H9 (cell line): Measurements from ENCODE around the gene KISS1. TPM values are rescaled to one million over a fixed set of nuclear protein-coding genes. Genes with fewer than 3 reads are reported as not detected.

ENCODE experiments used
- DNase-seq: peaks from one replicate; pipeline ENCODE4 v3.0.0-alpha.2; 2017
- H2AFZ ChIP-seq: one replicate; pipeline ENCODE4 v1.6.1; 2013; ENCODE audit warnings: mild to moderate bottlenecking, low read length, control low read depth, moderate library complexity
- H2AK5ac ChIP-seq: 2 replicates; pipeline ENCODE4 v1.6.1; 2013; ENCODE audit warnings: low read length, control low read depth, mixed read lengths; ENCODE audit not compliant: insufficient read length
- H2BK120ac ChIP-seq: one replicate; pipeline ENCODE4 v1.6.1; 2013; ENCODE audit warnings: low read depth, mild to moderate bottlenecking, low read length, control low read depth, inconsistent platforms; ENCODE audit not compliant: poor library complexity, severe bottlenecking
- H2BK12ac ChIP-seq: 2 replicates; pipeline ENCODE4 v1.6.1; 2013; ENCODE audit warnings: low read length, control low read depth, mixed read lengths, low read depth; ENCODE audit not compliant: insufficient read length
- H2BK15ac ChIP-seq: 2 replicates; pipeline ENCODE4 v1.6.1; 2013; ENCODE audit warnings: low read depth, low read length, control low read depth
- H2BK20ac ChIP-seq: one replicate; pipeline ENCODE4 v1.6.1; 2013; ENCODE audit warnings: low read depth, mild to moderate bottlenecking, low read length, control low read depth, inconsistent platforms; ENCODE audit not compliant: poor library complexity, severe bottlenecking
- H2BK5ac ChIP-seq: 2 replicates; pipeline ENCODE4 v1.6.1; 2013; ENCODE audit warnings: low read length, control low read depth, mixed read lengths; ENCODE audit not compliant: insufficient read length
- H3K14ac ChIP-seq: 2 replicates; pipeline ENCODE4 v1.6.1; 2013; ENCODE audit warnings: low read length, control low read depth; ENCODE audit not compliant: insufficient read depth
- H3K18ac ChIP-seq: 2 replicates; pipeline ENCODE4 v1.6.1; 2013; ENCODE audit warnings: low read depth, mild to moderate bottlenecking, mixed read lengths, low read length, control low read depth; ENCODE audit not compliant: insufficient read length
- H3K23ac ChIP-seq: 2 replicates; pipeline ENCODE4 v1.6.1; 2013; ENCODE audit warnings: low read length, control low read depth, mixed read lengths, low read depth; ENCODE audit not compliant: insufficient read length
- H3K23me2 ChIP-seq: 2 replicates; pipeline ENCODE4 v1.6.1; 2013; ENCODE audit warnings: low read depth, mild to moderate bottlenecking, mixed read lengths, low read length, control low read depth; ENCODE audit not compliant: insufficient read length, poor library complexity, severe bottlenecking
- H3K27ac ChIP-seq: 2 replicates; pipeline ENCODE4 v1.5.1; 2013; ENCODE audit warnings: low read length, control low read depth, mixed read lengths, low read depth; ENCODE audit not compliant: insufficient read length
- H3K27me3 ChIP-seq: 2 replicates; pipeline ENCODE4 v1.6.1; 2013; ENCODE audit warnings: low read length, control low read depth, inconsistent platforms; ENCODE audit not compliant: insufficient read depth
- H3K4ac ChIP-seq: 2 replicates; pipeline ENCODE4 v1.6.1; 2013; ENCODE audit warnings: low read depth, mild to moderate bottlenecking, control low read depth, inconsistent platforms, low read length, moderate library complexity
- H3K4me1 ChIP-seq: 2 replicates; pipeline ENCODE4 v1.6.1; 2013; ENCODE audit warnings: low read length, control low read depth, inconsistent platforms; ENCODE audit not compliant: insufficient read depth
- H3K4me2 ChIP-seq: 2 replicates; pipeline ENCODE4 v1.6.1; 2013; ENCODE audit warnings: low read length, control low read depth, mixed read lengths; ENCODE audit not compliant: insufficient read length, insufficient read depth
- H3K56ac ChIP-seq: 2 replicates; pipeline ENCODE4 v1.6.1; 2013; ENCODE audit warnings: low read depth, mild to moderate bottlenecking, mixed read lengths, low read length, control low read depth; ENCODE audit not compliant: insufficient read length
- H3K79me1 ChIP-seq: 2 replicates; pipeline ENCODE4 v1.6.1; 2013; ENCODE audit warnings: low read depth, mild to moderate bottlenecking, moderate library complexity, low read length, control low read depth, inconsistent platforms; ENCODE audit not compliant: insufficient read depth, poor library complexity, severe bottlenecking
- H3K79me2 ChIP-seq: 2 replicates; pipeline ENCODE4 v1.6.1; 2013; ENCODE audit warnings: low read length, control low read depth, inconsistent platforms; ENCODE audit not compliant: insufficient read depth
- H3K9ac ChIP-seq: 2 replicates; pipeline ENCODE4 v1.6.1; 2013; ENCODE audit warnings: low read length, control low read depth, mixed read lengths; ENCODE audit not compliant: insufficient read length; ENCODE audit errors: extremely low read depth
- H3K9me3 ChIP-seq: one replicate; pipeline ENCODE4 v1.6.1; 2013; ENCODE audit warnings: low read depth, low read length, inconsistent platforms; ENCODE audit not compliant: control insufficient read depth
- H3T11ph ChIP-seq: one replicate; pipeline ENCODE4 v1.6.1; 2013; ENCODE audit warnings: mild to moderate bottlenecking, low read length, control low read depth, inconsistent platforms
- H4K20me1 ChIP-seq: one replicate; pipeline ENCODE4 v1.6.1; 2013; ENCODE audit not compliant: control insufficient read depth, insufficient read length, insufficient read depth
- H4K5ac ChIP-seq: 2 replicates; pipeline ENCODE4 v1.6.1; 2013; ENCODE audit warnings: low read depth, mild to moderate bottlenecking, mixed read lengths, low read length, control low read depth; ENCODE audit not compliant: insufficient read length
- H4K8ac ChIP-seq: replicated peaks from 2 replicates; pipeline ENCODE4 v1.6.1; 2013; ENCODE audit warnings: low read length, control low read depth, mixed read lengths, low read depth; ENCODE audit not compliant: insufficient read length
- H4K91ac ChIP-seq: 2 replicates; pipeline ENCODE4 v1.6.1; 2013; ENCODE audit warnings: low read depth, mild to moderate bottlenecking, moderate library complexity, mixed read lengths, low read length, control low read depth; ENCODE audit not compliant: insufficient read length
- H3K27ac Mint-ChIP-seq, 3 experiments: 2 replicates in 2 of 3; 3 replicates in 1 of 3; pipeline ENCODE4 v1.8.0; 2020 to 2021; ENCODE audit warnings: mixed read lengths in 3 of 3, mild to moderate bottlenecking in 1 of 3, moderate library complexity in 1 of 3
- H3K27me3 Mint-ChIP-seq: 2 replicates; pipeline ENCODE4 v1.8.0; 2021; ENCODE audit warnings: low read depth, mild to moderate bottlenecking, moderate library complexity, mixed read lengths
- H3K36me3 Mint-ChIP-seq, 3 experiments: 2 replicates in 2 of 3; 3 replicates in 1 of 3; pipeline ENCODE4 v1.8.0; 2020 to 2021; ENCODE audit warnings: low read depth in 3 of 3, mixed read lengths in 3 of 3; ENCODE audit not compliant: insufficient read depth in 1 of 3
- H3K4me1 Mint-ChIP-seq, 2 experiments: 2 replicates each; pipeline ENCODE4 v1.8.0; 2020; ENCODE audit warnings: mixed read lengths in 2 of 2
- H3K4me3 Mint-ChIP-seq, 2 experiments: 2 replicates in 1 of 2; 3 replicates in 1 of 2; pipeline ENCODE4 v1.8.0; 2020 to 2021; ENCODE audit warnings: mild to moderate bottlenecking in 2 of 2, mixed read lengths in 2 of 2, moderate library complexity in 1 of 2
- H3K9me3 Mint-ChIP-seq, 2 experiments: 2 replicates in 1 of 2; 3 replicates in 1 of 2; pipeline ENCODE4 v1.8.0; 2020; ENCODE audit warnings: mild to moderate bottlenecking in 2 of 2, mixed read lengths in 2 of 2, moderate library complexity in 1 of 2
- WGBS: extraction: QIAGEN DNeasy Blood & Tissue Kit; methylation state at CpG from one replicate; pipeline ENCODE4 v1.1.7; 2013; ENCODE audit warnings: missing lambda C conversion rate, low lambda C conversion rate, mixed read lengths; ENCODE audit not compliant: insufficient read length; ENCODE audit errors: extremely low coverage; 5-methylcytosine and 5-hydroxymethylcytosine counted together
- total RNA-seq: library from RNA; stranded (reverse); gene quantifications from 2 replicates; pipeline ENCODE4 v1.2.1, GENCODE V29; 2021
- TF ChIP-seq, protein P1 (sequence below): fragments of 200-600 bp; sonication (generic); conservative IDR thresholded peaks from 3 replicates; pipeline ENCODE4 v1.8.0; 2021; ENCODE audit warnings: antibody characterized with exemption, mild to moderate bottlenecking

KISS1 gene
- total RNA-seq, 1 experiment from 2014 or later = 0.68 TPM

DNA sequence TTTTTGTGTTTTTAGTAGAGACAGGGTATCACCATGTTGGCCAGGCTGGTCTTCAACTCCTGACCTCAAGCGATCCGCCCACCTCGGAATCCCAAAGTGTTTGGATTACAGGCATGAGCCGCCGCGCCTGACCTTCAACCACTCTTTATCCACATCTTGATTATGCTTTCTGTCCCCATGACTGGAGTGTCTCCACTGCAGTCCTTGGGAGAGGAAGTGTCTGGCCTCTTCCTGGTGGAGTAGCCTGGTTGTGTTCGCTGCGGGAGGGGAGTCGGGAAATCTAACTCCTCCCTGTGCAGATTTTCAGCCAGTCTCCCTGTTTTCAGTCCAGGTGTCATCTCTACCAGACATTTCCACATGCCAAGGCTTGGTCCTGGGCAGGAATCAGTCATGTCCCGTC is 9.7 kb downstream of the KISS1 start:
- Histone ChIP-seq H3K23ac (no peak overlapping the region), H3K79me2 (no peaks in the 10 kb centered on the region), H3K27ac (no peak overlapping the region), H2AFZ (no peak overlapping the region), H4K20me1 (no peaks in the 10 kb centered on the region), H3K4me2 (no peak overlapping the region), H3K4ac (no peak overlapping the region), H3K9ac (no peak overlapping the region), H2BK120ac (no peak overlapping the region), H2AK5ac (no peak overlapping the region), H3K27me3 (peaks cover 2% of the 10 kb centered on the region; the same call in 1 of the 2 replicates), H3T11ph (no peak overlapping the region), H2BK5ac (no peak overlapping the region), H4K8ac (no peak overlapping the region), H4K5ac (no peak overlapping the region), H3K4me1 (no peaks in the 10 kb centered on the region), H2BK15ac (no peak overlapping the region), H3K23me2 (no peaks in the 10 kb centered on the region), H3K56ac (no peak overlapping the region), H3K14ac (no peak overlapping the region), H3K9me3 (no peaks in the 10 kb centered on the region), H4K91ac (no peak overlapping the region), H3K79me1 (no peaks in the 10 kb centered on the region), H2BK12ac (no peak overlapping the region), H3K18ac (no peak overlapping the region), H2BK20ac (no peak overlapping the region)
- DNase-seq = no peak
- Mint-ChIP-seq H3K4me3 (no peak overlapping the region), H3K9me3 (no peaks in the 10 kb centered on the region), H3K27ac (no peak overlapping the region), H3K27me3 (peaks cover 58% of the 10 kb centered on the region), H3K36me3 (no peaks in the 10 kb centered on the region), H3K4me1 (peaks cover 8 to 9% of the 10 kb centered on the region in 2 experiments)
- WGBS = no CpG with 5 or more reads among the region's 10 CpGs
- TF ChIP-seq, protein P1, sequence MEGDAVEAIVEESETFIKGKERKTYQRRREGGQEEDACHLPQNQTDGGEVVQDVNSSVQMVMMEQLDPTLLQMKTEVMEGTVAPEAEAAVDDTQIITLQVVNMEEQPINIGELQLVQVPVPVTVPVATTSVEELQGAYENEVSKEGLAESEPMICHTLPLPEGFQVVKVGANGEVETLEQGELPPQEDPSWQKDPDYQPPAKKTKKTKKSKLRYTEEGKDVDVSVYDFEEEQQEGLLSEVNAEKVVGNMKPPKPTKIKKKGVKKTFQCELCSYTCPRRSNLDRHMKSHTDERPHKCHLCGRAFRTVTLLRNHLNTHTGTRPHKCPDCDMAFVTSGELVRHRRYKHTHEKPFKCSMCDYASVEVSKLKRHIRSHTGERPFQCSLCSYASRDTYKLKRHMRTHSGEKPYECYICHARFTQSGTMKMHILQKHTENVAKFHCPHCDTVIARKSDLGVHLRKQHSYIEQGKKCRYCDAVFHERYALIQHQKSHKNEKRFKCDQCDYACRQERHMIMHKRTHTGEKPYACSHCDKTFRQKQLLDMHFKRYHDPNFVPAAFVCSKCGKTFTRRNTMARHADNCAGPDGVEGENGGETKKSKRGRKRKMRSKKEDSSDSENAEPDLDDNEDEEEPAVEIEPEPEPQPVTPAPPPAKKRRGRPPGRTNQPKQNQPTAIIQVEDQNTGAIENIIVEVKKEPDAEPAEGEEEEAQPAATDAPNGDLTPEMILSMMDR = no peak
